ENCODE results near the gene GRAMD1A. TPM values are rescaled to one million over a fixed set of nuclear protein-coding genes. Genes with fewer than 3 reads are reported as not detected.

The GRAMD1A gene
- total and polyA plus RNA-seq, 9 of the 15 experiments (the other 6 are each of a cell fraction or from before 2014, with no cell fraction given): 1.4 to 63.8 (median 38.5) TPM

GRCh38 chr19:34961775-34962686 lies 38.1 kb upstream of the GRAMD1A start (continued):
- TF ChIP-seq PHF20 (IDR thresholded peaks at IDR 0.05; ENCODE audit: partially characterized antibody) (no peak), BCLAF1 (IDR thresholded peaks at IDR 0.05; ENCODE audit: borderline replicate concordance in 1 of 2, control insufficient read depth in 1 of 2, low read depth in 2 of 2, low read length in 1 of 2) (no peak), ZNF592 (IDR thresholded peaks at IDR 0.05) (no peak), SLC30A9 (CRISPR knock-in tag; IDR thresholded peaks at IDR 0.05) (no peak), GTF2B (IDR thresholded peaks at IDR 0.05; ENCODE audit: extremely low read depth, insufficient read length) (no peak), ZBTB11 (CRISPR knock-in tag; IDR thresholded peaks at IDR 0.05) (no peak), NFE2 (IDR thresholded peaks at IDR 0.05; ENCODE audit: low read depth) (no peak), SMAD4 (CRISPR knock-in tag; conservative IDR thresholded peaks at IDR 0.05) (peak; percentile 78), CBX3 (IDR thresholded peaks at IDR 0.05; ENCODE audit: borderline replicate concordance in 1 of 2, low read length in 2 of 2) (peak in 1 of 2 experiments; percentile 63; a peak in 1 of 3 replicates), ZNF134 (CRISPR knock-in tag; conservative IDR thresholded peaks at IDR 0.05) (no peak), POLR2H (tag; IDR thresholded peaks at IDR 0.05; ENCODE audit: low read depth) (no peak; the same call in 1 of the 2 replicates), MTA3 (IDR thresholded peaks at IDR 0.05; ENCODE audit: borderline replicate concordance) (peak; percentile 78)
